HepG2 (cell line): Measurements from ENCODE around the gene SPAG7. TPM values are rescaled to one million over a fixed set of nuclear protein-coding genes. Genes with fewer than 3 reads are reported as not detected.

Experiments used
- CEBPB ChIP-seq: IDR thresholded peaks from 2 replicates; pipeline ENCODE4 v1.6.1; 2011; ENCODE audit warnings: low read depth, low read length, improper control_type of control experiment, borderline replicate concordance
- GATAD2A ChIP-seq: IDR thresholded peaks from 2 replicates; pipeline ENCODE4 v1.6.1; 2016
- MIXL1 ChIP-seq: IDR thresholded peaks from 2 replicates; pipeline ENCODE4 v1.6.1; 2016
- RCOR2 ChIP-seq: IDR thresholded peaks from 2 replicates; pipeline ENCODE4 v1.6.1; 2016; ENCODE audit warnings: missing biosample characterization, missing genetic modification reagents
- SP140L ChIP-seq: sonication (generic); formaldehyde crosslinking; IDR thresholded peaks from 2 replicates; pipeline ENCODE4 v1.4.0; 2020; ENCODE audit warnings: missing genetic modification reagents, borderline replicate concordance
- U2AF1 ChIP-seq: fragments of 200-400 bp; formaldehyde crosslinking; optimal IDR thresholded peaks from 2 replicates; pipeline ENCODE3; 2017; ENCODE audit warnings: mild to moderate bottlenecking, low read depth, low read length
- ZKSCAN8 ChIP-seq: IDR thresholded peaks from 2 replicates; pipeline ENCODE4 v1.6.1; 2016; ENCODE audit warnings: borderline replicate concordance, missing genetic modification reagents, missing compliant biosample characterization
- ZMYM3 ChIP-seq: sonication (generic); formaldehyde crosslinking; IDR thresholded peaks from 2 replicates; pipeline ENCODE4 v1.5.1; 2020; ENCODE audit warnings: mild to moderate bottlenecking, missing genetic modification reagents
- ZNF556 ChIP-seq: sonication (generic); formaldehyde crosslinking; IDR thresholded peaks from 2 replicates; pipeline ENCODE4 v1.4.0; 2020; ENCODE audit warnings: mild to moderate bottlenecking, missing genetic modification reagents, borderline replicate concordance
- ZNF619 ChIP-seq: sonication (generic); formaldehyde crosslinking; IDR thresholded peaks from 2 replicates; pipeline ENCODE4 v1.4.0; 2020; ENCODE audit warnings: mild to moderate bottlenecking, missing genetic modification reagents
- ZNF687 ChIP-seq: sonication (generic); formaldehyde crosslinking; IDR thresholded peaks from 2 replicates; pipeline ENCODE4 v1.5.1; 2020; ENCODE audit warnings: mild to moderate bottlenecking, missing genetic modification reagents, moderate library complexity
- polyA plus RNA-seq, 8 experiments: library from polyadenylated mRNA; depleted of rRNA in 3 of 8; stranded (reverse) in 7 of 8; unstranded in 1 of 8; fragments of >200 nt; fragmentation: Illumina TruSeq in 4 of 8; extraction: Trizol in 4 of 8; gene quantifications; 2 replicates each; pipeline versions ENCODE4 v1.2.1 to v1.2.3, GENCODE V29; 2011 to 2016; ENCODE audit warnings: low read depth in 4 of 8, missing spikeins in 1 of 8, mixed read lengths in 1 of 8; ENCODE audit not compliant: insufficient read depth in 1 of 8
- total RNA-seq, 5 experiments: library from RNA; depleted of rRNA; stranded (reverse); fragments of >200 nt; fragmentation: Illumina TruSeq; extraction: Trizol; gene quantifications; 2 replicates each; pipeline ENCODE4 v1.2.3, GENCODE V29; 2016; ENCODE audit warnings: low read depth in 1 of 5
- TF ChIP-seq, protein P1 (sequence below): sonication (generic); IDR thresholded peaks from 2 replicates; pipeline ENCODE4 v1.6.1; 2016; ENCODE audit warnings: low read depth, borderline replicate concordance
- TF ChIP-seq, protein P2 (sequence below): sonication (generic); formaldehyde crosslinking; IDR thresholded peaks from 2 replicates; pipeline ENCODE4 v1.8.0; 2022; ENCODE audit warnings: missing genetic modification reagents, mild to moderate bottlenecking, moderate library complexity, borderline replicate concordance
- TF ChIP-seq, protein P3 (sequence below): sonication (generic); formaldehyde crosslinking; IDR thresholded peaks from 2 replicates; pipeline ENCODE4 v1.4.0; 2020; ENCODE audit warnings: missing genetic modification reagents, borderline replicate concordance
- TF ChIP-seq, protein P4 (sequence below): sonication (generic); formaldehyde crosslinking; IDR thresholded peaks from 2 replicates; pipeline ENCODE4 v1.4.0; 2020; ENCODE audit warnings: missing genetic modification reagents

SPAG7 gene
- total and polyA plus RNA-seq, 2 of the 13 experiments (the other 11 are each of a cell fraction or from before 2014, with no cell fraction given), result 51.0 to 59.0 TPM

DNA sequence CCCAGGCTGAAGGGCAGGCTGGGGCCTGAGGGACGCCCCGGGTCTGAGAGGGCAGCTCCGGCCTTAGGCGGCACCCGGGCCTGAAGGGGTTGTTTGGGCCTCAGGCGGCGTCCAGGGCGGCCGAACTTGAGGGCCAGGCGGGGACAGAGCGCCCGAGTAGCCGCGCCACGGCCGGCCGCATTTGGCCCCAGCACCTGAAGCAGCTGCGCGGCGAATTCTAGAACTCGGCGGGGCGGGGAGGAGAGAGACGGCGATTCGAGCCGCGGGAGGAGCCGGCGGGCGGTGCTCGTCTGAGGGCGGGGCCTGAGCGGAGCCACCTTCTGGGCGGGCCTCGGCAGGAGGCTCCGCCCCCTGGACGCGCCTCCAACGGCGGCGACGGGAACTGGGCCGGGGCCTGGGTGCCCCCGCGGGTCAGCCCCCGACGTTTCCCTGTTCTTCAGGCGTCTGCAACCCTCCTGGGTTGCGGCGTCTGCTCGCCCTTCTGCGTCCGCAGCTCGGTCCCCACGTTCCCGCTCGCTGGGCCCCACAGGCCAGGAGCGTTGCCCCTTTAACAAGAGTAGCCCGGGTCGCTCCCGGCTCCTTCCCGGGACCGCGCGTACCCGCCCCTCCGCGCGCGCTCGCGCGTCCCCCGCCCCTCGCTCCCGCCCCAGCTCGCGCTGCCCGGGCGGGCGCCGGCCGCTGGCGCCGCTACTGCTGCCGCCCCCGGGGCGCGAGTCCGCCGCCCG lies 29.8 kb upstream of the SPAG7 start, which contains the start of the genes INCA1 and KIF1C (continued):
- TF ChIP-seq, protein P1, sequence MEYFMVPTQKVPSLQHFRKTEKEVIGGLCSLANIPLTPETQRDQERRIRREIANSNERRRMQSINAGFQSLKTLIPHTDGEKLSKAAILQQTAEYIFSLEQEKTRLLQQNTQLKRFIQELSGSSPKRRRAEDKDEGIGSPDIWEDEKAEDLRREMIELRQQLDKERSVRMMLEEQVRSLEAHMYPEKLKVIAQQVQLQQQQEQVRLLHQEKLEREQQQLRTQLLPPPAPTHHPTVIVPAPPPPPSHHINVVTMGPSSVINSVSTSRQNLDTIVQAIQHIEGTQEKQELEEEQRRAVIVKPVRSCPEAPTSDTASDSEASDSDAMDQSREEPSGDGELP, result peak; percentile 71; the same call in 1 of the 2 replicates
- TF ChIP-seq ZNF687 (peak; percentile 95), ZKSCAN8 (no peak), MIXL1 (CRISPR knock-in tag) (peak; percentile 14; the same call in 1 of the 2 replicates), ZNF619 (peak; percentile 14; the same call in 1 of the 2 replicates), RCOR2 (CRISPR knock-in tag) (no peak), ZMYM3 (CRISPR knock-in tag) (no peak), CEBPB (no peak), GATAD2A (CRISPR knock-in tag) (0 out of 2 replicates have a peak, but pooled peaks have one; percentile 13), SP140L (CRISPR knock-in tag) (no peak), ZNF556 (no peak), U2AF1 (no peak)
- TF ChIP-seq, protein P2, sequence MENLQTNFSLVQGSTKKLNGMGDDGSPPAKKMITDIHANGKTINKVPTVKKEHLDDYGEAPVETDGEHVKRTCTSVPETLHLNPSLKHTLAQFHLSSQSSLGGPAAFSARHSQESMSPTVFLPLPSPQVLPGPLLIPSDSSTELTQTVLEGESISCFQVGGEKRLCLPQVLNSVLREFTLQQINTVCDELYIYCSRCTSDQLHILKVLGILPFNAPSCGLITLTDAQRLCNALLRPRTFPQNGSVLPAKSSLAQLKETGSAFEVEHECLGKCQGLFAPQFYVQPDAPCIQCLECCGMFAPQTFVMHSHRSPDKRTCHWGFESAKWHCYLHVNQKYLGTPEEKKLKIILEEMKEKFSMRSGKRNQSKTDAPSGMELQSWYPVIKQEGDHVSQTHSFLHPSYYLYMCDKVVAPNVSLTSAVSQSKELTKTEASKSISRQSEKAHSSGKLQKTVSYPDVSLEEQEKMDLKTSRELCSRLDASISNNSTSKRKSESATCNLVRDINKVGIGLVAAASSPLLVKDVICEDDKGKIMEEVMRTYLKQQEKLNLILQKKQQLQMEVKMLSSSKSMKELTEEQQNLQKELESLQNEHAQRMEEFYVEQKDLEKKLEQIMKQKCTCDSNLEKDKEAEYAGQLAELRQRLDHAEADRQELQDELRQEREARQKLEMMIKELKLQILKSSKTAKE (CRISPR knock-in tag), result no peak
- TF ChIP-seq, protein P3, sequence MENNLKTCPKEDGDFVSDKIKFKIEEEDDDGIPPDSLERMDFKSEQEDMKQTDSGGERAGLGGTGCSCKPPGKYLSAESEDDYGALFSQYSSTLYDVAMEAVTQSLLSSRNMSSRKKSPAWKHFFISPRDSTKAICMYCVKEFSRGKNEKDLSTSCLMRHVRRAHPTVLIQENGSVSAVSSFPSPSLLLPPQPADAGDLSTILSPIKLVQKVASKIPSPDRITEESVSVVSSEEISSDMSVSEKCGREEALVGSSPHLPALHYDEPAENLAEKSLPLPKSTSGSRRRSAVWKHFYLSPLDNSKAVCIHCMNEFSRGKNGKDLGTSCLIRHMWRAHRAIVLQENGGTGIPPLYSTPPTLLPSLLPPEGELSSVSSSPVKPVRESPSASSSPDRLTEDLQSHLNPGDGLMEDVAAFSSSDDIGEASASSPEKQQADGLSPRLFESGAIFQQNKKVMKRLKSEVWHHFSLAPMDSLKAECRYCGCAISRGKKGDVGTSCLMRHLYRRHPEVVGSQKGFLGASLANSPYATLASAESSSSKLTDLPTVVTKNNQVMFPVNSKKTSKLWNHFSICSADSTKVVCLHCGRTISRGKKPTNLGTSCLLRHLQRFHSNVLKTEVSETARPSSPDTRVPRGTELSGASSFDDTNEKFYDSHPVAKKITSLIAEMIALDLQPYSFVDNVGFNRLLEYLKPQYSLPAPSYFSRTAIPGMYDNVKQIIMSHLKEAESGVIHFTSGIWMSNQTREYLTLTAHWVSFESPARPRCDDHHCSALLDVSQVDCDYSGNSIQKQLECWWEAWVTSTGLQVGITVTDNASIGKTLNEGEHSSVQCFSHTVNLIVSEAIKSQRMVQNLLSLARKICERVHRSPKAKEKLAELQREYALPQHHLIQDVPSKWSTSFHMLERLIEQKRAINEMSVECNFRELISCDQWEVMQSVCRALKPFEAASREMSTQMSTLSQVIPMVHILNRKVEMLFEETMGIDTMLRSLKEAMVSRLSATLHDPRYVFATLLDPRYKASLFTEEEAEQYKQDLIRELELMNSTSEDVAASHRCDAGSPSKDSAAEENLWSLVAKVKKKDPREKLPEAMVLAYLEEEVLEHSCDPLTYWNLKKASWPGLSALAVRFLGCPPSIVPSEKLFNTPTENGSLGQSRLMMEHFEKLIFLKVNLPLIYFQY, result peak; percentile 84; the same call in 1 of the 2 replicates
- TF ChIP-seq, protein P4, sequence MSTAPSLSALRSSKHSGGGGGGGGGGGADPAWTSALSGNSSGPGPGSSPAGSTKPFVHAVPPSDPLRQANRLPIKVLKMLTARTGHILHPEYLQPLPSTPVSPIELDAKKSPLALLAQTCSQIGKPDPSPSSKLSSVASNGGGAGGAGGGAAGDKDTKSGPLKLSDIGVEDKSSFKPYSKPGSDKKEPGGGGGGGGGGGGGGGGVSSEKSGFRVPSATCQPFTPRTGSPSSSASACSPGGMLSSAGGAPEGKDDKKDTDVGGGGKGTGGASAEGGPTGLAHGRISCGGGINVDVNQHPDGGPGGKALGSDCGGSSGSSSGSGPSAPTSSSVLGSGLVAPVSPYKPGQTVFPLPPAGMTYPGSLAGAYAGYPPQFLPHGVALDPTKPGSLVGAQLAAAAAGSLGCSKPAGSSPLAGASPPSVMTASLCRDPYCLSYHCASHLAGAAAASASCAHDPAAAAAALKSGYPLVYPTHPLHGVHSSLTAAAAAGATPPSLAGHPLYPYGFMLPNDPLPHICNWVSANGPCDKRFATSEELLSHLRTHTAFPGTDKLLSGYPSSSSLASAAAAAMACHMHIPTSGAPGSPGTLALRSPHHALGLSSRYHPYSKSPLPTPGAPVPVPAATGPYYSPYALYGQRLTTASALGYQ (CRISPR knock-in tag), result no peak
